GM12878 (cell line): ENCODE data around the gene SF3B5. TPM values are rescaled to one million over a fixed set of nuclear protein-coding genes. Genes with fewer than 3 reads are reported as not detected.

Source experiments
- polyA plus RNA-seq, 11 experiments: library from polyadenylated mRNA; depleted of rRNA in 4 of 11; unstranded in 6 of 11; stranded (reverse) in 5 of 11; fragments of >200 nt; fragmentation: Nextera tagmentation in 4 of 11; fragmentation: Illumina TruSeq in 1 of 11; extraction: Ambion mirVana in 4 of 11; extraction: Trizol in 1 of 11; gene quantifications; 1 replicate in 1 of 11; 2 replicates in 10 of 11; pipeline versions ENCODE4 v1.2.1 to v1.2.3, GENCODE V29; 2011 to 2016; ENCODE audit warnings: inconsistent platforms in 2 of 11, missing spikeins in 2 of 11, low read depth in 1 of 11
- total RNA-seq, 4 experiments: library from RNA; depleted of rRNA in 3 of 4; stranded (reverse); fragments of >200 nt in 3 of 4; fragmentation: Illumina TruSeq in 1 of 4; extraction: Trizol in 1 of 4; gene quantifications; 2 replicates each; pipeline versions ENCODE4 v1.2.1 to v1.2.3, GENCODE V29; 2013 to 2021

SF3B5 gene
- total and polyA plus RNA-seq, 10 of the 15 experiments (the other 5 are each of a cell fraction or from before 2014, with no cell fraction given) = 220 to 864 (median 341) TPM

Other genes starting within 250 kb of the SF3B5 start
- gene ZC2HC1B, start 231.1 kb downstream of the SF3B5 start, total RNA-seq (2014; rRNA removed) = not detected in 2 replicates
- not detected in 2 replicates for gene ZC2HC1B, start 231.1 kb downstream of the SF3B5 start, total RNA-seq (2014; rRNA removed; fragmentation: Illumina TruSeq; extraction: Trizol)
- 0.36 and 0.40 TPM in 2 replicates for gene ZC2HC1B, start 231.1 kb downstream of the SF3B5 start, total RNA-seq (2021)
- 0.33 TPM in 1 of 2 replicates, not detected in the other for gene ZC2HC1B, start 231.1 kb downstream of the SF3B5 start, polyA plus RNA-seq (2011; rRNA removed)
- not detected in 2 replicates for gene ZC2HC1B, start 231.1 kb downstream of the SF3B5 start, polyA plus RNA-seq (2014; fragmentation: Illumina TruSeq; extraction: Trizol)
- gene ZC2HC1B, start 231.1 kb downstream of the SF3B5 start, polyA plus RNA-seq (2014; fragmentation: Nextera tagmentation; extraction: Ambion mirVana) = under 1 TPM in 1 of 2 experiments, not detected in 1; 0.31 TPM
- 0.09 TPM in 1 of 2 replicates, not detected in the other for gene ZC2HC1B, start 231.1 kb downstream of the SF3B5 start, polyA plus RNA-seq (2014; rRNA removed)
- under 1 TPM in 1 of 2 experiments, not detected in 1; 0.20 TPM for gene ZC2HC1B, start 231.1 kb downstream of the SF3B5 start, polyA plus RNA-seq (2016; fragmentation: Nextera tagmentation; extraction: Ambion mirVana)
- 3.3 and 5.4 TPM in 2 replicates for gene PLAGL1, start 87.3 kb downstream of the SF3B5 start, total RNA-seq (2014; rRNA removed)
- 3.7 and 4.1 TPM in 2 replicates for gene PLAGL1, start 87.3 kb downstream of the SF3B5 start, total RNA-seq (2014; rRNA removed; fragmentation: Illumina TruSeq; extraction: Trizol)
- 7.5 and 8.5 TPM in 2 replicates for gene PLAGL1, start 87.3 kb downstream of the SF3B5 start, total RNA-seq (2021)
- 16.6 and 19.1 TPM in 2 replicates for gene PLAGL1, start 87.3 kb downstream of the SF3B5 start, polyA plus RNA-seq (2011; rRNA removed)
- 6.4 and 8.8 TPM in 2 replicates for gene PLAGL1, start 87.3 kb downstream of the SF3B5 start, polyA plus RNA-seq (2014; fragmentation: Illumina TruSeq; extraction: Trizol)
- gene PLAGL1, start 87.3 kb downstream of the SF3B5 start, polyA plus RNA-seq (2014; fragmentation: Nextera tagmentation; extraction: Ambion mirVana) = 1 to 10 TPM; 2.6 to 2.8 TPM
- gene PLAGL1, start 87.3 kb downstream of the SF3B5 start, polyA plus RNA-seq (2014; rRNA removed) = 6.0 and 7.4 TPM in 2 replicates
- 1 to 10 TPM; 5.1 to 7.3 TPM for gene PLAGL1, start 87.3 kb downstream of the SF3B5 start, polyA plus RNA-seq (2016; fragmentation: Nextera tagmentation; extraction: Ambion mirVana)
- gene STX11, start 54.9 kb upstream of the SF3B5 start, total RNA-seq (2014; rRNA removed) = 21.3 and 22.0 TPM in 2 replicates
- gene STX11, start 54.9 kb upstream of the SF3B5 start, total RNA-seq (2014; rRNA removed; fragmentation: Illumina TruSeq; extraction: Trizol) = 9.2 and 10.1 TPM in 2 replicates
- gene STX11, start 54.9 kb upstream of the SF3B5 start, total RNA-seq (2021) = 20.9 and 23.2 TPM in 2 replicates
- 34.2 and 35.3 TPM in 2 replicates for gene STX11, start 54.9 kb upstream of the SF3B5 start, polyA plus RNA-seq (2011; rRNA removed)
- gene STX11, start 54.9 kb upstream of the SF3B5 start, polyA plus RNA-seq (2014; fragmentation: Illumina TruSeq; extraction: Trizol) = 9.9 and 11.0 TPM in 2 replicates
- gene STX11, start 54.9 kb upstream of the SF3B5 start, polyA plus RNA-seq (2014; fragmentation: Nextera tagmentation; extraction: Ambion mirVana) = 1 to 10 TPM in 1 of 2 experiments, under 1 TPM in 1; 0.66 to 2.3 TPM
- gene STX11, start 54.9 kb upstream of the SF3B5 start, polyA plus RNA-seq (2014; rRNA removed) = 17.8 and 18.2 TPM in 2 replicates
- 10 to 100 TPM; 37.7 to 38.1 TPM for gene STX11, start 54.9 kb upstream of the SF3B5 start, polyA plus RNA-seq (2016; fragmentation: Nextera tagmentation; extraction: Ambion mirVana)
- 33.0 and 38.6 TPM in 2 replicates for gene UTRN, start 189.8 kb upstream of the SF3B5 start, total RNA-seq (2014; rRNA removed)
- gene UTRN, start 189.8 kb upstream of the SF3B5 start, total RNA-seq (2014; rRNA removed; fragmentation: Illumina TruSeq; extraction: Trizol) = 52.6 and 57.4 TPM in 2 replicates
- 29.2 and 33.2 TPM in 2 replicates for gene UTRN, start 189.8 kb upstream of the SF3B5 start, total RNA-seq (2021)
- 37.6 and 43.7 TPM in 2 replicates for gene UTRN, start 189.8 kb upstream of the SF3B5 start, polyA plus RNA-seq (2011; rRNA removed)
- 41.9 and 49.9 TPM in 2 replicates for gene UTRN, start 189.8 kb upstream of the SF3B5 start, polyA plus RNA-seq (2014; fragmentation: Illumina TruSeq; extraction: Trizol)
- gene UTRN, start 189.8 kb upstream of the SF3B5 start, polyA plus RNA-seq (2014; fragmentation: Nextera tagmentation; extraction: Ambion mirVana) = 1 to 10 TPM; 1.6 to 5.6 TPM
- gene UTRN, start 189.8 kb upstream of the SF3B5 start, polyA plus RNA-seq (2014; rRNA removed) = 17.5 and 18.0 TPM in 2 replicates
- gene UTRN, start 189.8 kb upstream of the SF3B5 start, polyA plus RNA-seq (2016; fragmentation: Nextera tagmentation; extraction: Ambion mirVana) = 10 to 100 TPM; 14.9 to 15.3 TPM